ENCODE data around the gene CALML4.

CALML4 gene

GRCh38 chr15:68166847-68167246 is 38.3 kb downstream of the CALML4 start:
- Histone ChIP-seq H3K4me1 (ENCODE audit: control insufficient read depth, insufficient read depth, low read length) (no peaks in the 10 kb centered on the region), H3K9ac (ENCODE audit: low read length) (no peak overlapping the region), H3K36me3 (ENCODE audit: control insufficient read depth, insufficient read depth, low read length) (peaks cover 2% of the 10 kb centered on the region), H3K27ac (ENCODE audit: low read depth, low read length) (no peak overlapping the region), H3K4me3 (ENCODE audit: low read length) (no peak overlapping the region), H3K27me3 (ENCODE audit: control insufficient read depth, insufficient read depth, low read length) (no peaks in the 10 kb centered on the region)

GRCh38 chr15:68163191-68163590 is 41.9 kb downstream of the CALML4 start:
- H3K4me1 ChIP-seq (ENCODE audit: control insufficient read depth, insufficient read depth, low read length), result peaks cover 2% of the 10 kb centered on the region
- no peak overlapping the region for H3K27ac ChIP-seq (ENCODE audit: low read depth, low read length)
- peaks cover 6% of the 10 kb centered on the region for H3K36me3 ChIP-seq (ENCODE audit: control insufficient read depth, insufficient read depth, low read length)
- no peak overlapping the region for H3K4me3 ChIP-seq (ENCODE audit: low read length)
- H3K27me3 ChIP-seq (ENCODE audit: control insufficient read depth, insufficient read depth, low read length), result no peaks in the 10 kb centered on the region
- no peak overlapping the region for H3K9ac ChIP-seq (ENCODE audit: low read length)

- Histone ChIP-seq H3K4me1 (ENCODE audit: control insufficient read depth, insufficient read depth, low read length) (peaks cover 9% of the 10 kb centered on the region), H3K9ac (ENCODE audit: low read length) (no peak overlapping the region), H3K36me3 (ENCODE audit: control insufficient read depth, insufficient read depth, low read length) (peaks cover 6% of the 10 kb centered on the region), H3K4me3 (ENCODE audit: low read length) (no peak overlapping the region), H3K27me3 (ENCODE audit: control insufficient read depth, insufficient read depth, low read length) (no peaks in the 10 kb centered on the region), H3K27ac (ENCODE audit: low read depth, low read length) (peak overlapping the region; percentile 15)
Observed at GRCh38 chr15:68158046-68158628, 47.0 kb downstream of the CALML4 start.

- peaks cover 4% of the 10 kb centered on the region for H3K36me3 ChIP-seq (ENCODE audit: control insufficient read depth, insufficient read depth, low read length)
- H3K4me1 ChIP-seq (ENCODE audit: control insufficient read depth, insufficient read depth, low read length), result peaks cover 9% of the 10 kb centered on the region
- no peak overlapping the region for H3K4me3 ChIP-seq (ENCODE audit: low read length)
- H3K27me3 ChIP-seq (ENCODE audit: control insufficient read depth, insufficient read depth, low read length), result no peaks in the 10 kb centered on the region
- no peak overlapping the region for H3K27ac ChIP-seq (ENCODE audit: low read depth, low read length)
- no peak overlapping the region for H3K9ac ChIP-seq (ENCODE audit: low read length)
Observed at GRCh38 chr15:68157074-68157473, 48.1 kb downstream of the CALML4 start.

GRCh38 chr15:68154923-68155559 is 50.1 kb downstream of the CALML4 start:
- Histone ChIP-seq H3K27ac (ENCODE audit: low read depth, low read length) (no peak overlapping the region), H3K27me3 (ENCODE audit: control insufficient read depth, insufficient read depth, low read length) (no peaks in the 10 kb centered on the region), H3K4me1 (ENCODE audit: control insufficient read depth, insufficient read depth, low read length) (peaks cover 9% of the 10 kb centered on the region), H3K9ac (ENCODE audit: low read length) (no peak overlapping the region), H3K4me3 (ENCODE audit: low read length) (no peak overlapping the region), H3K36me3 (ENCODE audit: control insufficient read depth, insufficient read depth, low read length) (peaks cover 2% of the 10 kb centered on the region)

GRCh38 chr15:68152342-68152741 is 52.8 kb downstream of the CALML4 start:
- H3K27me3 ChIP-seq (ENCODE audit: control insufficient read depth, insufficient read depth, low read length), result no peaks in the 10 kb centered on the region
- no peak overlapping the region for H3K4me3 ChIP-seq (ENCODE audit: low read length)
- no peak overlapping the region for H3K9ac ChIP-seq (ENCODE audit: low read length)
- no peak overlapping the region for H3K27ac ChIP-seq (ENCODE audit: low read depth, low read length)
- peaks cover 4% of the 10 kb centered on the region for H3K4me1 ChIP-seq (ENCODE audit: control insufficient read depth, insufficient read depth, low read length)
- no peaks in the 10 kb centered on the region for H3K36me3 ChIP-seq (ENCODE audit: control insufficient read depth, insufficient read depth, low read length)

- H3K36me3 ChIP-seq (ENCODE audit: control insufficient read depth, insufficient read depth, low read length), result no peaks in the 10 kb centered on the region
Observed at GRCh38 chr15:68151277-68151676, 53.9 kb downstream of the CALML4 start.

GRCh38 chr15:68150187-68150586 is 54.9 kb downstream of the CALML4 start:
- no peaks in the 10 kb centered on the region for H3K36me3 ChIP-seq (ENCODE audit: control insufficient read depth, insufficient read depth, low read length)
- H3K27me3 ChIP-seq (ENCODE audit: control insufficient read depth, insufficient read depth, low read length), result no peaks in the 10 kb centered on the region
- H3K4me3 ChIP-seq (ENCODE audit: low read length), result no peak overlapping the region
- H3K27ac ChIP-seq (ENCODE audit: low read depth, low read length), result no peak overlapping the region
- H3K9ac ChIP-seq (ENCODE audit: low read length), result no peak overlapping the region
- H3K4me1 ChIP-seq (ENCODE audit: control insufficient read depth, insufficient read depth, low read length), result peaks cover 4% of the 10 kb centered on the region

More at GRCh38 chr15:68151277-68151676, 53.9 kb downstream of the CALML4 start:
- H3K27me3 ChIP-seq (ENCODE audit: control insufficient read depth, insufficient read depth, low read length), result no peaks in the 10 kb centered on the region
- no peak overlapping the region for H3K4me3 ChIP-seq (ENCODE audit: low read length)
- no peak overlapping the region for H3K27ac ChIP-seq (ENCODE audit: low read depth, low read length)
- peaks cover 4% of the 10 kb centered on the region for H3K4me1 ChIP-seq (ENCODE audit: control insufficient read depth, insufficient read depth, low read length)
- no peak overlapping the region for H3K9ac ChIP-seq (ENCODE audit: low read length)

GRCh38 chr15:68149059-68149458 is 56.1 kb downstream of the CALML4 start:
- Histone ChIP-seq H3K27me3 (ENCODE audit: control insufficient read depth, insufficient read depth, low read length) (no peaks in the 10 kb centered on the region), H3K4me3 (ENCODE audit: low read length) (no peak overlapping the region), H3K36me3 (ENCODE audit: control insufficient read depth, insufficient read depth, low read length) (no peaks in the 10 kb centered on the region), H3K9ac (ENCODE audit: low read length) (no peak overlapping the region), H3K4me1 (ENCODE audit: control insufficient read depth, insufficient read depth, low read length) (no peaks in the 10 kb centered on the region), H3K27ac (ENCODE audit: low read depth, low read length) (no peak overlapping the region)

- Histone ChIP-seq H3K27ac (ENCODE audit: low read depth, low read length) (no peak overlapping the region), H3K27me3 (ENCODE audit: control insufficient read depth, insufficient read depth, low read length) (no peaks in the 10 kb centered on the region), H3K4me1 (ENCODE audit: control insufficient read depth, insufficient read depth, low read length) (no peaks in the 10 kb centered on the region), H3K36me3 (ENCODE audit: control insufficient read depth, insufficient read depth, low read length) (no peaks in the 10 kb centered on the region), H3K4me3 (ENCODE audit: low read length) (no peak overlapping the region), H3K9ac (ENCODE audit: low read length) (no peak overlapping the region)
Observed at GRCh38 chr15:68148039-68148438, 57.1 kb downstream of the CALML4 start.

- H3K4me1 ChIP-seq (ENCODE audit: control insufficient read depth, insufficient read depth, low read length), result no peaks in the 10 kb centered on the region
- H3K36me3 ChIP-seq (ENCODE audit: control insufficient read depth, insufficient read depth, low read length), result no peaks in the 10 kb centered on the region
- H3K9ac ChIP-seq (ENCODE audit: low read length), result no peak overlapping the region
- H3K27ac ChIP-seq (ENCODE audit: low read depth, low read length), result no peak overlapping the region
- H3K4me3 ChIP-seq (ENCODE audit: low read length), result no peak overlapping the region
- no peaks in the 10 kb centered on the region for H3K27me3 ChIP-seq (ENCODE audit: control insufficient read depth, insufficient read depth, low read length)
Observed at GRCh38 chr15:68145706-68146105, 59.4 kb downstream of the CALML4 start.

GRCh38 chr15:68143785-68144184 is 61.3 kb downstream of the CALML4 start:
- H3K4me1 ChIP-seq (ENCODE audit: control insufficient read depth, insufficient read depth, low read length), result no peaks in the 10 kb centered on the region
- no peak overlapping the region for H3K27ac ChIP-seq (ENCODE audit: low read depth, low read length)
- H3K9ac ChIP-seq (ENCODE audit: low read length), result no peak overlapping the region
- no peaks in the 10 kb centered on the region for H3K27me3 ChIP-seq (ENCODE audit: control insufficient read depth, insufficient read depth, low read length)
- no peak overlapping the region for H3K4me3 ChIP-seq (ENCODE audit: low read length)
- H3K36me3 ChIP-seq (ENCODE audit: control insufficient read depth, insufficient read depth, low read length), result no peaks in the 10 kb centered on the region

- H3K9ac ChIP-seq (ENCODE audit: low read length), result no peak overlapping the region
- H3K4me3 ChIP-seq (ENCODE audit: low read length), result no peak overlapping the region
- no peaks in the 10 kb centered on the region for H3K27me3 ChIP-seq (ENCODE audit: control insufficient read depth, insufficient read depth, low read length)
- no peaks in the 10 kb centered on the region for H3K4me1 ChIP-seq (ENCODE audit: control insufficient read depth, insufficient read depth, low read length)
- no peak overlapping the region for H3K27ac ChIP-seq (ENCODE audit: low read depth, low read length)
- H3K36me3 ChIP-seq (ENCODE audit: control insufficient read depth, insufficient read depth, low read length), result no peaks in the 10 kb centered on the region
Observed at GRCh38 chr15:68143129-68143528, 62.0 kb downstream of the CALML4 start.
